Measurements from ENCODE around the gene QRSL1.

DNA sequence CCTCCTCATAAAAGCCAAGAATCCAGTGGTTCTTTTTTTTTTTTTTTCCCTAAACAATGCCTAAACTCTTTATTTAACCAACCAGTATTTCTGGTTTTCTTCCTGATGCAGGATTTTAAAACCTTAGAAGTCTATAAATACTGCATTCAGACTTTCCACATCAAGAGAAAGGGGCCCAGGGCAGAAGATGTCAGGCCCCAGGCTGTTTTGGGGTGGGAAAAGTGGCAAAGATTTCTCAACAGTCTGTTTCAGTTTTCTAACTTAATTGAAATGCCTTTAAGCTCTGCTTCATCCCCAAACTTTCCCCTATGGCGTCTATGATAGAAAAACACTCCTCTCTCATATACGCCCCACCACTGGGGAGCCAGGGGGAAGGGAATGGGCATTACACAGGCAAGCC is 33.1 kb downstream of the QRSL1 start:
- TF ChIP-seq, protein P1, sequence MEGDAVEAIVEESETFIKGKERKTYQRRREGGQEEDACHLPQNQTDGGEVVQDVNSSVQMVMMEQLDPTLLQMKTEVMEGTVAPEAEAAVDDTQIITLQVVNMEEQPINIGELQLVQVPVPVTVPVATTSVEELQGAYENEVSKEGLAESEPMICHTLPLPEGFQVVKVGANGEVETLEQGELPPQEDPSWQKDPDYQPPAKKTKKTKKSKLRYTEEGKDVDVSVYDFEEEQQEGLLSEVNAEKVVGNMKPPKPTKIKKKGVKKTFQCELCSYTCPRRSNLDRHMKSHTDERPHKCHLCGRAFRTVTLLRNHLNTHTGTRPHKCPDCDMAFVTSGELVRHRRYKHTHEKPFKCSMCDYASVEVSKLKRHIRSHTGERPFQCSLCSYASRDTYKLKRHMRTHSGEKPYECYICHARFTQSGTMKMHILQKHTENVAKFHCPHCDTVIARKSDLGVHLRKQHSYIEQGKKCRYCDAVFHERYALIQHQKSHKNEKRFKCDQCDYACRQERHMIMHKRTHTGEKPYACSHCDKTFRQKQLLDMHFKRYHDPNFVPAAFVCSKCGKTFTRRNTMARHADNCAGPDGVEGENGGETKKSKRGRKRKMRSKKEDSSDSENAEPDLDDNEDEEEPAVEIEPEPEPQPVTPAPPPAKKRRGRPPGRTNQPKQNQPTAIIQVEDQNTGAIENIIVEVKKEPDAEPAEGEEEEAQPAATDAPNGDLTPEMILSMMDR (IDR thresholded peaks at IDR 0.05) = no peak
- TF ChIP-seq POLR2AphosphoS5 (IDR thresholded peaks at IDR 0.05; ENCODE audit: low read depth, low read length) = no peak
- no peak for TF ChIP-seq TCF7L2 (IDR thresholded peaks at IDR 0.05; ENCODE audit: low read depth, low read length)
- TF ChIP-seq, protein P2, sequence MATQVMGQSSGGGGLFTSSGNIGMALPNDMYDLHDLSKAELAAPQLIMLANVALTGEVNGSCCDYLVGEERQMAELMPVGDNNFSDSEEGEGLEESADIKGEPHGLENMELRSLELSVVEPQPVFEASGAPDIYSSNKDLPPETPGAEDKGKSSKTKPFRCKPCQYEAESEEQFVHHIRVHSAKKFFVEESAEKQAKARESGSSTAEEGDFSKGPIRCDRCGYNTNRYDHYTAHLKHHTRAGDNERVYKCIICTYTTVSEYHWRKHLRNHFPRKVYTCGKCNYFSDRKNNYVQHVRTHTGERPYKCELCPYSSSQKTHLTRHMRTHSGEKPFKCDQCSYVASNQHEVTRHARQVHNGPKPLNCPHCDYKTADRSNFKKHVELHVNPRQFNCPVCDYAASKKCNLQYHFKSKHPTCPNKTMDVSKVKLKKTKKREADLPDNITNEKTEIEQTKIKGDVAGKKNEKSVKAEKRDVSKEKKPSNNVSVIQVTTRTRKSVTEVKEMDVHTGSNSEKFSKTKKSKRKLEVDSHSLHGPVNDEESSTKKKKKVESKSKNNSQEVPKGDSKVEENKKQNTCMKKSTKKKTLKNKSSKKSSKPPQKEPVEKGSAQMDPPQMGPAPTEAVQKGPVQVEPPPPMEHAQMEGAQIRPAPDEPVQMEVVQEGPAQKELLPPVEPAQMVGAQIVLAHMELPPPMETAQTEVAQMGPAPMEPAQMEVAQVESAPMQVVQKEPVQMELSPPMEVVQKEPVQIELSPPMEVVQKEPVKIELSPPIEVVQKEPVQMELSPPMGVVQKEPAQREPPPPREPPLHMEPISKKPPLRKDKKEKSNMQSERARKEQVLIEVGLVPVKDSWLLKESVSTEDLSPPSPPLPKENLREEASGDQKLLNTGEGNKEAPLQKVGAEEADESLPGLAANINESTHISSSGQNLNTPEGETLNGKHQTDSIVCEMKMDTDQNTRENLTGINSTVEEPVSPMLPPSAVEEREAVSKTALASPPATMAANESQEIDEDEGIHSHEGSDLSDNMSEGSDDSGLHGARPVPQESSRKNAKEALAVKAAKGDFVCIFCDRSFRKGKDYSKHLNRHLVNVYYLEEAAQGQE (IDR thresholded peaks at IDR 0.05; ENCODE audit: insufficient read depth in 1 of 2, low read depth in 2 of 2, low read length in 1 of 2) = no peak
- TF ChIP-seq SIN3A (IDR thresholded peaks at IDR 0.05; ENCODE audit: borderline replicate concordance, insufficient read depth, low read depth, low read length) = no peak
